ENCODE results near the gene RAP2A. TPM values are rescaled to one million over a fixed set of nuclear protein-coding genes. Genes with fewer than 3 reads are reported as not detected.

RAP2A gene
- total and polyA plus RNA-seq, 10 of the 15 experiments (the other 5 are each of a cell fraction or from before 2014, with no cell fraction given), result 3.5 to 35.1 (median 14.9) TPM

DNA sequence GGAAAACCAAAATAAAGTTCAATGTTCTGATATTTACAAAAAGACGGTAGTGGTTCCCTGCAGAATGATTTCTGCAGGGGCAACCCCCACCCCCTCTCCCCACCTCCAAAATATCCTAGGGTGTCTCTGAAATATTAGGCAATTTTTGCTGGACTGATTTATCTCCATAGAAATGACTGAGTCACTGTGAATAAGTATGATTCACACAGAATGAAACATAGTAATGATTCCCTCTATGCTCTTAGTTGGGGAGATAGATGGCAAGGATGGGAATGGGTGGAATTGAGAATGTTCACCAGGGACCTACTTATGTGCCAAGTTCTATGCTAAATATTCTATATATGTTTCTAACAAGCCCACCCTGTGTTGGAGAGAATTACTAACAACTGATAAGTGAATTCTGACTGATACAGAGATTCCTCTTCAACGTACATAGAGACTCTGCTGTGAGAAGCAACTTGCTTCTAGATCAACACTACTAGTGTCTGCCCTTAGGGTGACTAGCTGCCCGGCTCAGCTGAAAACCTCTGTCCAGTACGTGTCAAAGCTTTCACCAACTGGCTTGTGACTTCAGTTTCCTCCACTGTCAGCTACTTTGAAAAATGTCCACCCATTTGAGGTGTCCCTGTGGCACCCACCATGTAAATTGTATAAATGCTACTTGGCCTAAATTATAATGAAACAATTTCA is 38.4 kb upstream of the RAP2A start:
- FAIRE-seq (no peak), DNase-seq (ENCODE audit: low read depth, low spot score) (no peak), ATAC-seq (no peak)
- Histone ChIP-seq H3K36me3 (ENCODE audit: control insufficient read depth in 2 of 2, insufficient read depth in 2 of 2, low read length in 1 of 2) (no peaks in the 10 kb centered on the region), H3K4me3 (no peak overlapping the region), H3K9ac (ENCODE audit: control insufficient read depth, insufficient read depth, low read length) (no peak overlapping the region), H4K20me1 (ENCODE audit: control insufficient read depth, insufficient read depth) (no peaks in the 10 kb centered on the region), H3K79me2 (ENCODE audit: control insufficient read depth, insufficient read depth, low read length) (no peaks in the 10 kb centered on the region), H3K4me2 (ENCODE audit: control insufficient read depth, insufficient read depth) (no peak overlapping the region), H3K27ac (ENCODE audit: control insufficient read depth, insufficient read depth) (no peak overlapping the region), H3K4me1 (ENCODE audit: control insufficient read depth, insufficient read depth, low read length) (no peaks in the 10 kb centered on the region), H3K27me3 (replicated peaks in 1 of 2; ENCODE audit: control insufficient read depth in 2 of 2, insufficient read depth in 2 of 2, low read length in 1 of 2) (no peaks in the 10 kb centered on the region), H2AFZ (ENCODE audit: control insufficient read depth, low read depth, low read length) (no peak overlapping the region), H3K9me3 (replicated peaks; ENCODE audit: control insufficient read depth, insufficient read depth, low read length) (no peaks in the 10 kb centered on the region)
- WGBS (ENCODE audit: insufficient coverage, insufficient replicate concordance, low lambda C conversion rate, missing lambda C conversion rate), result 65% methylated on average over 4 of the region's 4 CpGs
- no TSS peak for BruUV-seq (replicated peaks)
- in situ Hi-C loops (cut with MboI) (no loop called here), intact Hi-C loops (cut with micrococcal nuclease; ENCODE audit: unreplicated experiment) (no loop called here)
- ChIA-PET RAD21 (ENCODE audit: unreplicated experiment) (no interaction called here), CTCF (no interaction called here), POLR2A (no interaction called here), SMC1A (ENCODE audit: uncharacterized antibody, unreplicated experiment) (no interaction called here)
- no peak for TF ChIP-seq HSF1 (IDR thresholded peaks at IDR 0.05; ENCODE audit: low read depth, low read length)
- no peak for TF ChIP-seq HDGF (IDR thresholded peaks at IDR 0.05)
- no peak for TF ChIP-seq ELK1 (IDR thresholded peaks at IDR 0.05; ENCODE audit: low read depth, low read length)
- TF ChIP-seq RELA (IDR thresholded peaks at IDR 0.05; ENCODE audit: borderline replicate concordance, partially characterized antibody), result no peak
- TF ChIP-seq, protein P1, sequence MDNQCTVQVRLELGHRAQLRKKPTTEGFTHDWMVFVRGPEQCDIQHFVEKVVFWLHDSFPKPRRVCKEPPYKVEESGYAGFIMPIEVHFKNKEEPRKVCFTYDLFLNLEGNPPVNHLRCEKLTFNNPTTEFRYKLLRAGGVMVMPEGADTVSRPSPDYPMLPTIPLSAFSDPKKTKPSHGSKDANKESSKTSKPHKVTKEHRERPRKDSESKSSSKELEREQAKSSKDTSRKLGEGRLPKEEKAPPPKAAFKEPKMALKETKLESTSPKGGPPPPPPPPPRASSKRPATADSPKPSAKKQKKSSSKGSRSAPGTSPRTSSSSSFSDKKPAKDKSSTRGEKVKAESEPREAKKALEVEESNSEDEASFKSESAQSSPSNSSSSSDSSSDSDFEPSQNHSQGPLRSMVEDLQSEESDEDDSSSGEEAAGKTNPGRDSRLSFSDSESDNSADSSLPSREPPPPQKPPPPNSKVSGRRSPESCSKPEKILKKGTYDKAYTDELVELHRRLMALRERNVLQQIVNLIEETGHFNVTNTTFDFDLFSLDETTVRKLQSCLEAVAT (IDR thresholded peaks at IDR 0.05), result no peak
- TF ChIP-seq, protein P2, sequence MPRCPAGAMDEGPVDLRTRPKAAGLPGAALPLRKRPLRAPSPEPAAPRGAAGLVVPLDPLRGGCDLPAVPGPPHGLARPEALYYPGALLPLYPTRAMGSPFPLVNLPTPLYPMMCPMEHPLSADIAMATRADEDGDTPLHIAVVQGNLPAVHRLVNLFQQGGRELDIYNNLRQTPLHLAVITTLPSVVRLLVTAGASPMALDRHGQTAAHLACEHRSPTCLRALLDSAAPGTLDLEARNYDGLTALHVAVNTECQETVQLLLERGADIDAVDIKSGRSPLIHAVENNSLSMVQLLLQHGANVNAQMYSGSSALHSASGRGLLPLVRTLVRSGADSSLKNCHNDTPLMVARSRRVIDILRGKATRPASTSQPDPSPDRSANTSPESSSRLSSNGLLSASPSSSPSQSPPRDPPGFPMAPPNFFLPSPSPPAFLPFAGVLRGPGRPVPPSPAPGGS (IDR thresholded peaks at IDR 0.05; ENCODE audit: borderline replicate concordance, insufficient read depth, low read depth, low read length, poor library complexity, severe bottlenecking), result no peak
- no peak for TF ChIP-seq KDM1A (IDR thresholded peaks at IDR 0.05; ENCODE audit: borderline replicate concordance)
